HG02970 (cell line): Measurements from ENCODE around the gene LRMDA.

Experiments used
- ATAC-seq: cut with Tn5 transposase; IDR thresholded peaks from one replicate; pipeline ENCODE4 v1.9.1; 2021; ENCODE audit warnings: mild to moderate bottlenecking, moderate library complexity, moderate number of reproducible peaks; ENCODE audit not compliant: unreplicated experiment, low FRiP score

Gene LRMDA

DNA sequence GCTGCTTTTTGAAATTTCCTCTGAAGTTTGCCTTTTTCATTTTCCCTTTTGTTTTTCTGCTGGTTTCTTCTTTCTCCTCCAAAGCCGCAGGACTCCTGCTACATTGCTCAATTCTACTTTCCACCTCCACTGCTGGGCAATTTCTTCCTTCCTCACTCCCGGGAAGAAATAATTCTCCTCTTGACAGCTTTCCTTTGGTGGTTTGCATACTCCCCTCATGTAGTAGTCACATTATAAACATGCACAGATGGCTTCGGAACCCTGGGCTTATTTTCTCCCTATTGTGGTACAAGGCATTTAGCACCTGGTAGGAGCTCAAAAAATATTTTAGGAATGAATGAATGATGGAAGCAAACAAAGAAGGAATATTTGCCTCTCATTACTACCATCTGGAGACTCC is 977.2 kb downstream of the LRMDA start:
- ATAC-seq, result no peak

DNA sequence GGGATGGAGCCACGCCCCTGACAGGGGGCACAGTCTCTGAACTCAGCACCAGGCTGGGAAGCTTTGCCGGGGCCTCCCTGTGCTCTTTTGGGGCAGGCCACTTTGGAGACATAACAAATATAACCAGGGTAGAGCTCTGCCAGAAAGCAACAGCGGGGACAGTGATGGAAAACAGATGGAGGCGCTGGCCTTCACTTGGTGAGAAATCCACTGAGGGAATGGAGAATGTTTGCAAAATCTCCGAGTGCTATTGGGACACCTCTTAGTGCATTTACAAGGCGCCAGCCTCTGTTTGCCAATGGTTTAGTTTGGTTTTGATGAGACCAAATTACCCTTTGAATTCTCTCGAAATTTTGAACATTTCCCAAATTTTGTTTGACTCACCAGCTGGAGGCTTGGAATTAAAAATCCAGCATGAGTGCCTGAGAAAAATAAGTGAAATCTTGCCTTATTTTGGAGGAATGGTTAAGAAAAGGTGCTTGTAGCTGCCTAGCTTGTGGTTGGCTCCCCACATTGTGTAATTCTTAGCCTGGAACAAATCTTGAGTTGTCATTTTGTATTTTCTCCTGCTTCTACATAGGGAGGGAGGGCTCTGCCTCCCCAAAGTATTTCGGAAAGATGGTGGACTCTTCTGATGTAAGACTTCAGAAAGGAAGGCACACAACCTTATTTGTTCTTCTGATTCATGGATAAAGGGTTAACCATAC is 980.5 kb downstream of the LRMDA start:
- ATAC-seq, result no peak

DNA sequence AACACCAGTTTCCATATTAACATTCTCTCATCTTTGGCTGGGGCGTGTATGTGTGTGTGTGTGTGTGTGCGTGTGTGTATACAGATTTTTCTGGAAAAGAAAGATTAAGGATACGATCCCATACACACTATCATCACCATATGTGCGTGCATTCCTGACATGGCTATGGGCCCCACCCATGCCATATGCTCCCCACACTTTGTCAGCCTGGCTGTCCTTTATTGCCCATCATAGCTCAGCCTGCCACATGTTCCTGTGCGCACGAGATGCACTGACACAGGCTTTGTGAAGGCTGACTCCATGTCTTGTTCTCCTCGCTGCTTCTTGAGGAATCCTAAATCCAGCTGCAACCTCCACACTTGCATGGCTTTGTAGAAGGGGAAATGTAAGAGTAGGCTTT is 984.1 kb downstream of the LRMDA start:
- ATAC-seq, result no peak

DNA sequence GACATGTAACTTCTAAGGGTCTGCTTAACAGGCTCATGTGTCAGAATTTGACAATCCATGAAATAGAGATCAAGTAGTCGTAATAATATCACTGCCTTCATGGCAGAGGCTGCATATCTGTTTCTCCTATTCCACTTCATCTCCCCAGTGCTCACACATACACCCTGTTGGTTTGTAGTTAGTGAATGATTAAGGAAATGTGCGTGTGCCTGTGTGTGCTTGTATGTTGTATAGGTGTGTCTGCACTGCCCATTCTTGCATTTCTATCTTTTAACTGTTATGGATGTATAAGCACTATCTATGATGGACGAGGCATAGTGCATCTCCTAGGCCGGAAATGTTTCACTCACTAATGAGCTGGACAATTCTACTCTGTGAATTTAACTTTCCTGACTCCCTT is 985.2 kb downstream of the LRMDA start:
- ATAC-seq, result no peak

DNA sequence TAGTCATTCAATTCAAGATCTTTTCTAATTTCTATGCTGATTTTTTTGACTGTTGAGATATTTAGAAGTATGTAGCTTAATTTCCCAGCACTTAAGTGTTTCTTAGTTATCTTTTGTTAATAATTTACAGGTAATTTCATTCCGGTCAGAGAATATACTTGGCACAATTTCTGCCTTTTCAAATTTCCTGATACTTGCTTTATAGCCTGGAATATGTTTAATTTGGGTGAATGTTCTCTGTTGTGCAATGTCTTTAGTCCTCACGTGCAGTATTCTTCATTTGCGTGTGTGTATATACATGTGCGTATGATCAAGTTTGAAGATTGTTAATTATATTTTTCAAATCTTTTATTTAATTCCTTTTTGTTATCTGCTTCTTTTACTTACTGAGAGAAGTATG is 989.3 kb downstream of the LRMDA start:
- no peak for ATAC-seq

DNA sequence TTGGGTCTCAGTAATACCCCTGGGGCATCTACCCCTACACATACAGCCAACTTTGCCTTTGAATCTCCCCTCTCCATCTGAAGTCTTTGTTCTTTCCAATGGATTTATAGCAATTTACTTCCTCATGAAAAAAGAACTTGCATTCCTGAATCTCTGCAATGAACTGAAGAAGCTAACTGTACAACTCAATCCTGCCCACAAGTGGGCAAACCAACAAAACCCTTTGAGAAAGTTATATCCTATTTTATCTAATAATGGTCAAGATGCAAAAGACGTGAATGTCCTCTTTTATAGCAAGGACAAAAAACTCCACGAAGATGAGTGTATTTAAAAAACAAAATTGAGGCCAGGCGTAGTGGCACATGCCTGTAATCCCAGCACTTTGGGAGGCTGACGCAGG is 991.3 kb downstream of the LRMDA start:
- ATAC-seq, result no peak

DNA sequence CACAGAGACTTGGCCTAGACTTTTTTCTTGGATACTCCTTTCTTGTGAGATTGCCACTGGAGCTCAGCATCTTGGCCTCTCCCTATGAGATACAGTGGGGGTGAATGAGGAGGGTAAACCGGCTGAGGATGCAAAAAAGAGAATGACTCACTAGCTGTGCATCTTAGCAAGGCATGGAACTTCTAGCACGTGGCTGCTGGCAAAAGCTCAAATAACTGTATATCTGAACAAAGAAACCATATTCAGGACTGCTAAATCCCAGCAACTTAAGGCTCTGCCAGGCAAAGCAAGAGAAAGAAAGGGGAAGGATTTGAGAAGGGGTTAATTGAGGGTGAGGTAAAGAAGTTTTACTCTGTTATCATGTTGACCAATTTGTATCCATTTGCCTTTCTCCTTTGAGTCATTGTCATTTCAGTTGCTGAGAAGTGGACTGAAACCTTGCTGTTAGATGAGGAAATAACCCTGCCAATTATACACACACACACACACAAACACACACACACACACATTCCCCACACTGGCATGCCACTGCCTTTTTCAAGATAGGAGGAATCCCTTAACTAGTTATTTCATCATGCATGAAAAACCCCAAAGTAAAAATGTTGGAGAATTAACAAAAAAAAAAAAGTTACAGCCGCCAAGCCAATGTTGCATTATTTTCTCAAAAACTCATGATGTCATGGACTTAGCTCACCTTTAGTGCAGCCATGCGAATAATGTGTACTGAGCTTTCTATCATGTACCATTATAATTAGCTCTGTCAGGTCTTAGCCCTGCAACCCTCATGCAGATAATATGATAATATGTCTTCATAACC is 997.3 kb downstream of the LRMDA start:
- ATAC-seq, result no peak

DNA sequence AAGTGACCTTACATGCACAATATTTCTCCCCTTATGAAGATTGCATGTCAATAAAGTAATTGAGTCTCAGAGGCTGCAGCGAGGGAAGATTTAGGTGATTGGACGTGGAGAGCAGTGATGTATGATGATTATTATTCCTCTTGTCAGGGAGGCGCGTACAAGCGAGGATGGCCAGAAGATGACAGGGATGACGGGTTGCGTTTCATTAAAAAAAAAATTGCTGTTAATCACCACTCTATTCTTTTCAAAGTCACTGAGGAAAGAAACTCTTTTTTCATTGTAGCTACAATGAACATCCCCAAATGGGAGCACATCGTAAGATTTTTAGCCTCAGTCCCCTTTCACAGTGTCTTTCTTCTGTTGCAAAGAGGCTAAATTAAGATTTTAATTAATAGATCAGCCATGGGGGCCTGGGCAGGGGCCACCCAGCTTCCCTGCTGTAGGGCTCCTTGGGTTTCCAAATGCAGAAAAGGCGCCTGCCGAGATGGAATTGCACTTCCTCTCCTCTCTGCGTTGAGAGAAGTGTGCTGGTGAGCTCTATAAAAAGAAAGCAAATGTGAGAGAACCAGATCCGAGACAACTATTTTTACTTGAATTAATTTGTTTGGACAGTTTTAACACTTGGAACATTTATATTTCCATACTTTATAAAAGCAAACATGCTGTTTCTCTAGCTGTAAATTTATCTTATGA is 998.1 kb downstream of the LRMDA start:
- ATAC-seq, result no peak

DNA sequence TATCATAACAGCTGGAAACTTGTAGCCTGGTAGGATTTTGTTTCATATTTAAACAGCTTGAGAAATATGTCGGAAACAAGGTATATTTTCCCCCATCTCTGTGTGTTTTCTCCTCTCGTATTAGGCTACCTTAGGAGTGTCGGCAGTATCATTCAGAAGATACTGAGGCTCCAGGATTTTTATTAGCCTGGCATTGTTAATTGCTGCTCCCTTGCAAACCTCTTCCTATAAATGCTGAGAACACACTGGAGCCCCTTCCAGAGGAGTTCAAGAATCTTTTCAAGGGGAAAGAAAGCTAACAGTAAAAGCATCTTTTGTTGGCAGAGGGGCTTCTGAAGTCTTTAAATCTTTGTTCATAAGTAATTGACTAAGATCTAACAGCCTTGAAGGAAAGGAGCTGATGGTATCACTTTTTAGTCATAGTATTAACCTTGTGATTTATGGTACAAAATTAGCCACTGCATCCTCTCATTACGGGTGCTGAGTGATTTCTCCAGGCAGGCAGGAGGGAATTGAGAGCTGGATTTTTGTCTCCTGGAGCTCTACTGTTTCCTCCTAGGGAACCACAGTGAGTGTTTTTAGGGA is 998.7 kb downstream of the LRMDA start:
- no peak for ATAC-seq

DNA sequence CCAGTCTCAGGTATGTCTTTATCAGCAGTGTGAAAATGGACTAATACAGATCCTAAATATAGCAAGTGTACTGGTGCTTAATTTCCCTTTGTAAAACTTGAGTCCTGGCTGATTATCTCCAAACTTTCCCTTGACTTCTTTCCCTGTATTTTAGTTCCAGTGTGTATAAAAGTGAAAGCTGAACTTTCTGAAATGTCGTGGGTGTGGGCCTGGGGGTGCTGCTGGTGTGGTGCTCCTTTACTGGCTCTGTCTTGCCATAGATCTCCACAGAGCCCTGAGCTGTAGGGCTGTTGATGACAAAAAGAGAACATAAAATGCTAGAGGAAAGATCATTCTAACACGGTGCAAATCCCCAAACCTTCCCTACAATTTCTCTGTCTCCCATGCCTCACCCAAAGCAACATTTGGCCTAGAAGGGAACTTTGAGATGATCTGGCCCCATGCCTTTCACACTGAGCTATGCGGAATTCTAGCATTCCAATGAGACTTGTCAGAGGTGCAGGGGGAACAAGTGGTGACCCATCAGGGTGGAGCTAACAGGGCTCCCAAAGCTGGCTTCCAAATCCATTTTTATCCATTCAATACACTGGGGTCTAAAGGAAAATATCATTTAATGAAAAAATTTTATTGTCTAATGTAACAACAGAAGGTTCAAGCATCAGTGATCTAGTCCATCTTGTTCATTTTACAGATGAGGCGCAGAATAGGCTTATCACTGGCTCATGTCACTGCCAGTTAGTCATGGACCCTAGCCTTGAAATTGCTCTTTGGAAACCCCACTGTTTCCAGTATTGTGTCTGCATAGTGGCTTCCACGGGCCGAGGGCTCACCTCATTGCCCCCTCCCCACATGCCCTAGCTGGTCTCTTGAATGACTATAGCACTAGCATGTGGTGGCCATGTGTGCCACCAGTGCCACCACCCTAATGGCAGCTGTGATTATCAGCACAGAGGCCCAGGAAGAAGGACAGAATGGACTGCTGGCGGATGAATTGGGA is 1000.9 kb downstream of the LRMDA start:
- no peak for ATAC-seq

DNA sequence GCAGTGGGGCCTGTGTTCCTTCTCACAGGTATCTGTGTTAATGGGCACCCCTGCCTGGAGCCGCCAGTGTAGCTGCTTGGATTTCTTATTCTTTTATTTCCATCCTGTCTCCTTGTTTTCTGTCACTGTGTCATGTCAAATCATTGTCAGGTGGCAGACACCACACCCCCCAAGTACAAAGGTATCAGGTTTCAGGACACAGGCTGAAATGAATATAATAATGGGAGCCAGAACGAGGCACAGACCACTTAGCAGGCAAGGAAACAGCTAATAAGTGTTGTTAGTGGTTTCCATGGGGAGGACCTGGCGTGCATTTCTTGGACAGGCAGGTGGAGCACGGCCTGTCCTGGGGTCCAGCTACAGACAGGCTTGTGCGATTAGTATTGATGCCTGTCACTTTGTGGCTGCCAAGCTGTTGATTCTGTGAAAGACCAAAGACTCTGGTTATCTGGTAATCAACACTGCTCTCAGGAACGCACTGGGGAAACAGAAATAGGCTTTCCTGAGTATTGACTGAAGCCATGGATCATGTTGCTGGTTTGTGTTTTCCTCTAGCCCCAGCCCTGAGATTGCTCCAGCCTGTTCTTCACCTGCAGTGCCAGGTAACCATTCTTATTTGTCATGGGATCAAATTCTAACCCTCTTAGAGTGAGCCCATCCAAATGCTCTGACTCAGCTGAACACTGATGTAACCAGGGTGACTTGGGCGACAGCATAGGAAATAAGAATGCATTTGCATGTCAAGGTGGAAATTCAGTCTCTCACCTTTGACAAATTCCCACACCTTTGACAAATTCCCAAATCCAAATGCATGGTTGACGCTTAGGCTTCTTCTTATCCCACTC is 1002.0 kb downstream of the LRMDA start:
- no peak for ATAC-seq

DNA sequence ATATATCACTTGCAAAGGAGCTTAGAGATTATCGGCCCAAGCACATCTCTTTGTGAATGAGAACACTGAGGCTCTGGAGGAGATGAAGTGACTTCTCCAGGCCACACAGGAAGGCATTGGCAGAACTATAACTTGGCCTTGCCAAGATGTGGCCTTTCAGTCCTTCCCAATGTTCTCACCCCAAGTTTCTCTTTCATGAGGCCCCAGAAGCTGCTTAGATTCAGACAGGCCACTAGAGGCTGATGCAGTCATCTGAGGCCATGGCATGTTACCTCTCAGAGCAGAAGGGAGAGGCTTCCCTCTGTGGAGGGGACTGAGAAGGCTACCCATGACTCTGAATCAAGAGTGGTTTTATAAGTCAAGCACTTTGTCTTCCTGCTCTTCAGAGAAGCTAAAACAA is 1003.7 kb downstream of the LRMDA start:
- no peak for ATAC-seq

DNA sequence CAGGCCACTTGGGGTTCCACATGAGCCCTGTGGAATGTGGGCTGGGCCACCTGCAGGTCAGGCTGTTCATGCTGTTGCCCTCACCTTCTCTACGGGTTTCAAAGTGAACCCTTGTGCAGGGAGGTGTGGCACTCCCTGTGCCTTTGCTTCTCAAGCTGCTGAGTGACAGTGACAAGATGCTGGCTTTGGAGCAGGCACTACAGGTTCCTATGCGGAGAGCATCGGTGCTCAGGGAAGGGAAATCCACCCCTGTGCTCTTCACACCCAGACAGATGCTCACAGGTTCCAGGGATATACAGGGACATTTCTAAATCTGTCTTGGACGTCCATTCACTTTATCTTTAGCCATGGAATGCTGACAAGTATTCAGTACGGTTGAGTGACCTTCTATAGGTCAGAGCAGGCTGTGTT is 1005.0 kb downstream of the LRMDA start:
- no peak for ATAC-seq

DNA sequence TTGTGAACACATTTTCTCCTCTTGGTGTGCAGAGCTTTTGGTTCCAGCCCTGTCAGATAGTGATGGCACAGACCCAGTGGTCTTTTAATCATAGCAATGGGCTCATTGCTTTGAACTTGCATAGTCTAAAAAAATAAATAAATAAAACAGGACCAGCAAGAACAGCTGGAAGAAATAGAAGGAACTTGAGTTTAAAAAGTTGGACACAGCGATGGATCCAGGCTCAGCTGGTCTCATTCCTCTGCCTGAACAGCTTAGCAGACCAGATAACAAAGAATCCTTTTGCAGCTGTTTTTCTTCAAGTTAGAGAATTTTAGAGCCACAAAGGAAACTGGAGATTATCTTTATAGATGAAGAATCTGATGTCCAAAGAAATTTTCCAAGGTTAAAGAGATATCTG is 1005.6 kb downstream of the LRMDA start:
- no peak for ATAC-seq

DNA sequence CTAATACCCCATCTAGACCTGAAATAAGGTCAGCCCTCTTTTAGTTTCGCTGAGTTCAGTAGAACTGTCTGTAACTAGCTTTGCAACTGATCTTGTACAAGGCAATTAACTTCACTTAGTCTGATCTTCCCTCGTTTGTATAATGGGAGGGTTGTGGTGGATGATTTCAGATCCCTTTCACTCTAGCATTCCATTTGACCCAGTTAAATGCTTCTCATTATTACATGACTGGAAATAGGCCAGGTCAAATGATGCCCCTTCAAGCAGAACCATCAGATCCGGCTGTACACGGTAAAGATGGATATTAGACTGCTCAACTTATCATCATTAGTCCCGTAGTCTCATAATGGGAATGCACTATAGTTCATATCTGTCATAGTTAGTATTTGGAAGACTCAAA is 1009.0 kb downstream of the LRMDA start:
- ATAC-seq, result no peak

DNA sequence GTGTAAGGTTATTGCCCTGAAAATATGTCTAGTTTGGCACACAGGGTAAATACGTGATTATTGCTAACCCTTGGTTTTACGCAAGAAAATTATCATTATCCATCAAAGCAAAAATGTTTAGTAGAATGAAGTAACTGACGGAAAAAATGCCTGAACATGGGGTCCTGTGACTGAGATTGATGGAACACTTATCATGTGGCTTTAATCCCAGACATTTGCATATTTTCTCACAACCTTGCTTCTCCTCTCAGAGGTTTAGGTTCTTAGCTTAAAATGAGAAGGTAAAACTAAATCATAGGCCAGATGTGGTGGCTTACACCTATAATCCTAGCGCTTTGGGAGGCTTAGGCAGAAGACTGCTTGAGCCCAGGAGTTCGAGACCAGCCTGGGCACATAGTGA is 1010.7 kb downstream of the LRMDA start:
- ATAC-seq, result no peak

DNA sequence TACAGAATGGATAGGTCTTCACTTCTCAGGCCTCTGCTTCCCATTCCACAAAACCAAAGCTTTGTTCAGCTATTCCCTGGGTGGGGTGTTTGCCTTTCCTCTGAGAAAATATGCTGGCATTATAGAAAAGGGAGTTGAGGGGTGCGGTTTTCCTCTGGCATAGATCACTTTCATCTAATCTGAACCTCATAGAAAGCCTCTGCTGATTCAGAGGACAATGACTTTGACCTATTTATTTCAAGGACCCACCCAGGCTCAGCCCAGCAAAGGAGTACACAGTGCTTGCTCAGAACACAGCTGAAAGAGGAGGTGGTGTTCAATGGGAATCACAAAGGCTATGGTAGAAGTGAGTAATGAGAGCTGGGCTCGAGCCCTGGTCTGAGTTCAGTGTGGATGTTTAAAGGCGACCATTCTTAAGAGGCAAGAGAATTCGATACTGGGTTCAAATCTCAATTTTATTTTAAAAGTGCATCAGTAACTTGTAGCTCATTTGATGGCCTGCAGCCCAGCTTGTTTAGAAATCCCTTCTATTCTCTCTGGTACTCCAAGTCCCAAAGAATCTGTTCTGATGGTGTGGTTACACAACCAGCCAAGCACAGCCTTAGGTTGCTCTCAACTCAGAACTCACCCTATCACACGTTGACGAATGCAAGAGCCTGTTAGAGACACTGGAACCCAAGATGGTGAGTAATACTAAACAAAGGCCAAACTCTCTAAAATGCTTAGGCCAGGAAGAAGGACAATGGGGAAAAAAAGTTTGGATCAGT is 1012.8 kb downstream of the LRMDA start:
- ATAC-seq, result no peak

DNA sequence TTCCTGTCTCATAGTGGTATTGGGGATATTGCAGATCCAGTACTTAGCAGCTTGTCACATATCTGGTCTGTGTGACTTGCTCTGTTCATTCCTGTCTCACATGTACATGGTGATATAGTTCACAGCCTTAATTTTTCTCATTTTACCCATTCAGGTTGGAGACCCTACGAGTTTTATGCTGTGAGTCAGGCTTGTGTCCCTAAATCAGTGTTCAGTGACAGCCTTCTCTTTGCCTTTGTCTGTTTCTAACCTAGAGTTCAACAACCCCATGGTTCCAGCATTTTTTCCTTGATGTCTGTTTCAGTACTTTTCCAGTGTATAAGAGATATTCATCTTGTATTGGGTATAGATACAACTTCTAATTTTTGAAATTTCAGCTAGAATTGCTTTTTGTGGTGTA is 1016.2 kb downstream of the LRMDA start:
- ATAC-seq, result no peak
